NCI-H2227 (cell line): ENCODE measurements around the gene FNDC10.

Experiments
- DNase-seq: peaks from one replicate; lab custom pipeline; 2025; ENCODE audit not compliant: unreplicated experiment; lab: John Stamatoyannopoulos, UW

Gene FNDC10

DNA sequence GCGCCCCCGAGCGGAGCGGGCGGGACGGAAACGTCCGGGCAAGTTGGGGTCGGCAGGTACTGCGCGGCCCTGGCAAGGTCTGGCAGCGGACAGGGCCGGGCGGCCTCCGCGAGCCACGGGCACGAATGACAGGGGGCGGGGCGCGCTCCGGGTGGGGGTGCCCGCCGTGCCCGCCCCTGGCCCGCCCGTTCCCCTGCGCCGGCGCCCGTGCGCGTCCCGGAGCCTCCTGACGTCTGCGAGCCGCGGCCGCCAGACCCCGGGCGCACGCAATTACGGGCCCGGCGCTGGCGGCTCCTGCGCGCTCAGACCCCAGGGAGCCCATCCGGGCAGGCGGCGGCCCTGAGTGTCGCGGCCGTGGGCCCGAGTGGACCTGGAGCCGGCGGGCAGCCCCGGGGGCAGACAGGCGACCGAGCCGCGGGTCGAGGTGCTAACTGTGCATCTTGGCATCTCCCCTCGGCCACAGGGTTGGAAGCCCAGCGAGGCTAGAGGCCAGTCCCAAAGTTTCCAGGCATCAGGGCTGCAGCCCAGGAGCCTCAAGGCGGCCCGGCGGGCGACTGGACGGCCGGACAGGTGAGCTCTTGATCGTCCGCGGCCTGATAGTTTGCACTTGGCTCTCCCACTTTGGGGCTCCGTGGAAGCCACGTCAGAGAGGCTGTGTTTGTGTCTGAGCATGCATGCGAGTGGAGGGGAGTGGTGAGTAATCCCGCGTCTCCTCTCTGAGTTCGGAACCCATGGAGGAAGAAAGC is 16.3 kb upstream of the FNDC10 start:
- peak; percentile 64 for DNase-seq

- peak; percentile 99 for DNase-seq
These were observed 15.5 kb upstream of the FNDC10 start, which contains the start of gene MIB2 for GRCh38 chr1:1615256-1616044. Gene MIB2, plus strand, starts transcription at chr1:1615500. Its CDS starts 7,953 bp downstream, at chr1:1623453.

- DNase-seq: no peak
These were observed 15.0 kb upstream of the FNDC10 start for GRCh38 chr1:1614954-1615255.

GRCh38 chr1:1614204-1614953 is 14.4 kb upstream of the FNDC10 start:
- peak; percentile 50 for DNase-seq

DNA sequence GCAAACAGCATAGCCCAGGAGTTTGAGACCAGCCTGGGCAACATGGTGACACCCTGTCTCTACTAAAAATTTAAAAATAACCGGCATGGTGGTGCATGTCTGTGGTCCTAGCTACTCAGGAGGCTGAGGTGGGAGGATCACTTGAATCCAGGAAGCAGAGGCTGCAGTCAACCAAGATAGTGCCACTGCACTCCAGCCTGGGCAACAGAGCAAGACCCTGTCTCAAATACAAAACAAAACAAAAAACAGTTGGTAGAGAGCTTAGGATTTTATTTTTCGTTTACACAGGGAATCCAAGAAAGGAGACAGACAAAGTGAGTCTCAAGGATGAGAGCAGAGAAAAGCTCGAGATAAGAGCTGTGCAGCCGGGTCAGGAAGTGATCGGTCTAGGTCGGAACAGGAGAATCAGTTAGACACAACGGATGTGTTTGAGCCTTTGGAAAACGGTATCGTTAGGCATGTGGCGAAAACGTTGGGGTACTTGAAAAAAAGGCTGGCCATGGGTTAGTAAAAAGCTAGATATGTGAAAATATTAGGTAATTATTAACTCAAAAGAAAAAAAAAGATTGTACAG is 13.7 kb upstream of the FNDC10 start:
- no peak for DNase-seq

DNA sequence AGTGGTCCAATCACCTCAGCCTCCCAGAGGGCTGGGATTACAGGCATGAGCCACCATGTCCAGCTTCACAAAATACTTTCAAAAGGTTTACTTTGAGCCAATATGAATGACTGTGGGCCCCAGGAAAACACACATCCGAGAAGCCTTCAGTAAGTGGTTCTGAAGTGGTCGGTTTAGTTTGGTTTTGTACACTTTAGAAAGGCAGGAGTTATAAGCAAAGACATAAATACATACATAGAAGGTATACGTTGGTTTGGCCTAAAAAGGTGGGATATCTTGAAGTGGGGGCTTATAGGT is 12.1 kb upstream of the FNDC10 start:
- no peak for DNase-seq

GRCh38 chr1:1610796-1611195 is 10.9 kb upstream of the FNDC10 start:
- DNase-seq: no peak

GRCh38 chr1:1609822-1610485 is 10.0 kb upstream of the FNDC10 start:
- no peak for DNase-seq

- no peak for DNase-seq
These were observed 6.3 kb upstream of the FNDC10 start for GRCh38 chr1:1606232-1606631.

DNA sequence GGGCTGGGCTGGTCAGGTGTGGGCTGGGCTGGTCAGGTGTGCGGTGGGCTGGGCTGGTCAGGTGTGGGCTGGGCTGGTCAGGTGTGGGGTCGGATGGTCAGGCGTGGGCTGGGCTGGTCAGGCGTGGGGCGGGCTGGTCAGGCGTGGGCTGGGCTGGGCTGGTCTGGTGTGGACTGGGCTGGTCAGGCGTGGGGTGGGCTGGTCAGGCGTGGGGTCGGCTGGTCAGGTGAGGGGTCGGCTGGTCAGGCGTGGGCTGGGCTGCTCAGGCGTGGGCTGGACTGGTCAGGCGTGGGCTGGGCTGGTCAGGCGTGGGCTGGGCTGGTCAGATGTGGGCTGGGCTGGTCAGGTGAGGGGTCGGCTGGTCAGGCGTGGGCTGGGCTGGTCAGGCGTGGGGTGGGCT is 5.8 kb upstream of the FNDC10 start:
- DNase-seq: no peak

- no peak for DNase-seq
These were observed 5.2 kb upstream of the FNDC10 start for GRCh38 chr1:1605034-1605591.

GRCh38 chr1:1604374-1605033 is 4.6 kb upstream of the FNDC10 start:
- DNase-seq: no peak

DNA sequence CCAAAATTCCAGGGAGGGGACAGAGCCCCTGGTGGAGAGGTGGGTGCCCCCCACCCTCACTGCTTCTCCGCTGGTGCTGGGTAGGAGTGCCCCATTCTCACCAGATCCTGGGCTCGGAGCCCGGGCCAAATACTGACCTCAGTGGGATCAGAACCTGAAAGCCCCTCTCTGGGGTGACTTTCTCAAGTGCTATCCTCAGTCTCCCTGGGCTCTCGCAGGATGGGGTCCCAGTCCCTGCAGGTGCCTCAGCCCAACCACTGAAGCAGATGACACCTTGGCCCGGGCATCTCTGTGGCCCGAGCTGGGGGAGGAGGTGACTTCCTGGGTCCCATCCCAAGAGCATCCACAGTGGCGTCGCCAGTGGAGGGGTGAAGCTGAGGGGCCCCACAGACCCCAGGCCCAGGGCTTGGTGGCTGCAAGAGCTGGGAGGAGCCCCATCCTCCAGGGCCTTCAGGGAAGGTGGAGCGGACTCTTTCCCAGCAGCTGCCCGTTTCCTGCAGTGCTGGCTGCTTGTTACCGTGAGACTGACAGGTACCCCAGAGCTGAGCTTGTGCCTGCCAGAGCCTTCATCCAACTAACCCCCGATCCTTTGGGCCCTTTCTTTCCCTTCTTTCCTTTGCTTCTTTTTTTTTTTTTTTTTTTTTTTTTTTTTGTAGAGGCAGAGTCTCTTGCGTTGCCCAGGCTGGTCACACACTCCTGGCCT is 3.9 kb upstream of the FNDC10 start:
- DNase-seq: no peak

- no peak for DNase-seq
These were observed 3.1 kb upstream of the FNDC10 start for GRCh38 chr1:1602968-1603506.

GRCh38 chr1:1602304-1602967 is 2.5 kb upstream of the FNDC10 start:
- no peak for DNase-seq

- DNase-seq: no peak
These were observed 1.8 kb upstream of the FNDC10 start for GRCh38 chr1:1601564-1602303.

GRCh38 chr1:1600861-1601563 is 1.1 kb upstream of the FNDC10 start:
- DNase-seq: no peak
